Right cardiac atrium (tissue), 5 donors: ENCODE measurements around the gene NANOS3. TPM values are rescaled to one million over a fixed set of nuclear protein-coding genes. Genes with fewer than 3 reads are reported as not detected.

Experiments used
- ATAC-seq, 2 donors: fragments of 200-7000 bp; cut with Tn5 transposase; one replicate each; pipeline versions ENCODE4 v1.8.0 to v1.9.1; 2020; ENCODE audit warnings: moderate library complexity in 2 of 2, mild to moderate bottlenecking in 1 of 2
- DNase-seq, 3 donors: peaks; one replicate each; pipeline ENCODE4 v3.0.0-alpha.2; 2020
- H3K27ac ChIP-seq: one replicate; pipeline ENCODE4 v1.5.1; 2013; ENCODE audit warnings: mild to moderate bottlenecking, low read length, control low read depth, moderate library complexity
- H3K27me3 ChIP-seq: one replicate; pipeline ENCODE4 v1.6.1; 2013; ENCODE audit not compliant: control insufficient read depth, insufficient read depth
- H3K4me1 ChIP-seq: one replicate; pipeline ENCODE4 v1.6.1; 2013; ENCODE audit warnings: low read length; ENCODE audit not compliant: control insufficient read depth, insufficient read depth
- H3K4me3 ChIP-seq: one replicate; pipeline ENCODE4 v1.5.1; 2013; ENCODE audit warnings: low read length, control low read depth
- H3K9me3 ChIP-seq: one replicate; pipeline ENCODE4 v1.6.1; 2013; ENCODE audit warnings: low read length; ENCODE audit not compliant: control insufficient read depth
- WGBS: extraction: QIAGEN DNeasy Blood & Tissue Kit; methylation state at CpG from one replicate; pipeline ENCODE4 v1.1.7; 2013; 5-methylcytosine and 5-hydroxymethylcytosine counted together
- intact Hi-C, 4 donors: fragments of 100-400 bp; cut with DNase I; formaldehyde crosslinking; loops; one replicate each; pipeline versions ENCODE4 v1.11.0 to v1.14.0; 2022 to 2023
- microRNA-seq, 2 donors: library from miRNA; unstranded; fragments of <30 nt; microRNA quantifications; one replicate each; pipeline ENCODE4 v1.2.0, GENCODE V29; 2020 to 2021
- polyA plus RNA-seq: library from polyadenylated mRNA; stranded (reverse); fragments of 200-250 nt; gene quantifications from one replicate; pipeline ENCODE4 v1.2.3, GENCODE V29; 2013
- total RNA-seq, 4 donors: library from RNA; stranded (reverse); fragmentation: NEBNext Ultra II Directional; extraction: Animal tissue kit (Norgen Biotek cat#: 25700); gene quantifications; one replicate each; pipeline ENCODE4 v1.2.1, GENCODE V29; 2021
- donor health status: healthy with polysubstance abuse.
- donor health status: DM: no; HTN: yes; CAD: no.
- donor health status: DM: no; HTN: no; CAD: no.
- donor health status: DM: no; HTN: yes; CAD: no; lungs with severe emphysema.
- donor health status: DM: yes; HTN: yes; CAD: no.

NANOS3 gene
- total and polyA plus RNA-seq, 5 donors, result 0.86 to 2.1 (median 1.6) TPM; not detected in 1

DNA sequence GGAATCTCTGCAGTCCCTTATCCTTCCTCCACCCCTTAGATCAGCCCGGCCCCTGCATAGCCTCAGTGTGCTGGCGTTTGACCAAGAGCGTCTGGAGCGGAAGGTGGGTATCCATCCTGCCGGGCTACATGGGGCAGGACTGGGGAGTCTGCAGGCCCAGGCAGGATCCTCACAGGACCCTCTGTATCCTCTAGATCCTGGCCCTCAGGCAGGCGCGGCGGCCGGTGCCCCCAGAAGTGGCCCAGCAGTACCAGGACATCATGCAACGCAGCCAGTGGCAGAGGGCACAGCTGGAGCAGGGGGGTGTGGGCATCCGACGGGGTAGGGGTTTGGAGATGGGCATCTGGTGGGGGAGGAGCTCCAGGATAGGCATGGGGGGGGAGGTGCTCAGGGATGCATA is 52.4 kb downstream of the NANOS3 start:
- no peak overlapping the region for H3K27ac ChIP-seq
- 76% methylated on average over 12 of the region's 12 CpGs for WGBS
- no peaks in the 10 kb centered on the region for H3K27me3 ChIP-seq
- no peaks in the 10 kb centered on the region for H3K9me3 ChIP-seq
- no peaks in the 10 kb centered on the region for H3K4me1 ChIP-seq
- intact Hi-C loops, result no loop called here
- no peak for ATAC-seq
- H3K4me3 ChIP-seq, result no peak overlapping the region
- DNase-seq, result no peak

DNA sequence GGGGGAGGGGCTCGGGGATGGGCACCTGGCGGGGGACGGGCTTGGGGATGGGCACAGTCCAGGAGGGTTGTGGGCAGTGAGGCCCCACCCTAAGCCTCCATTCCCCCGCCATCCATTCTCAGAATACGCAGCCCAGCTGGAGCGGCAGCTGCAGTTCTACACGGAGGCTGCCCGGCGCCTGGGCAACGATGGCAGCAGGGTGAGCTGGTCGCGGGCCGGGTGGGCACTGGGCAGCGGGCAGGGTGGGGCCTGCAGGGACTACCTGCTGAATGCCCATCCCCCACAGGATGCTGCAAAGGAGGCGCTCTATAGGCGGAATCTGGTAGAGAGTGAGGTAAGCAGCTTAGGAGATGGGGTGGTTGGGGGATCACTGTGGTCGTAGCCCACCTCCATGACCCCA is 53.0 kb downstream of the NANOS3 start:
- WGBS, result 91% methylated on average over 17 of the region's 17 CpGs
- intact Hi-C loops, result no loop called here
- no peaks in the 10 kb centered on the region for H3K27me3 ChIP-seq
- no peak overlapping the region for H3K27ac ChIP-seq
- H3K9me3 ChIP-seq, result no peaks in the 10 kb centered on the region
- DNase-seq, result no peak
- no peak for ATAC-seq
- no peak overlapping the region for H3K4me3 ChIP-seq
- no peaks in the 10 kb centered on the region for H3K4me1 ChIP-seq

Small RNA genes lying within 50 kb of the gene (microRNA-seq; reads per million reads assigned to microRNA genes)
- gene MIR181C, result 552 to 1,132 reads per million in 2 donors
- 518 to 1,007 reads per million in 2 donors for gene MIR181D

Other genes starting within 250 kb of the NANOS3 start
- 10 to 100 TPM; 14.9 to 21.2 (median 16.8) TPM for gene MRI1, start 112.6 kb upstream of the NANOS3 start, total RNA-seq
- gene MRI1, start 112.6 kb upstream of the NANOS3 start, polyA plus RNA-seq, result 11.2 TPM
- gene C19orf53, start 102.7 kb upstream of the NANOS3 start, total RNA-seq, result 100 to 1,000 TPM in 3 of 4 donors, 10 to 100 TPM in 1; 91.3 to 121 (median 104) TPM
- gene C19orf53, start 102.7 kb upstream of the NANOS3 start, polyA plus RNA-seq, result 233 TPM
- gene ZSWIM4, start 81.7 kb upstream of the NANOS3 start, total RNA-seq, result 1 to 10 TPM; 3.4 to 6.4 (median 3.5) TPM
- gene ZSWIM4, start 81.7 kb upstream of the NANOS3 start, polyA plus RNA-seq, result 2.3 TPM
- gene BRME1, start 29.0 kb downstream of the NANOS3 start, total RNA-seq, result 1 to 10 TPM in 1 of 4 donors, under 1 TPM in 3; 0.40 to 1.2 (median 0.80) TPM
- 0.48 TPM for gene BRME1, start 29.0 kb downstream of the NANOS3 start, polyA plus RNA-seq
- 10 to 100 TPM; 21.6 to 26.2 (median 22.3) TPM for gene CC2D1A, start 29.1 kb downstream of the NANOS3 start, total RNA-seq
- 22.9 TPM for gene CC2D1A, start 29.1 kb downstream of the NANOS3 start, polyA plus RNA-seq
- 1 to 10 TPM; 1.4 to 3.2 (median 2.2) TPM for gene PODNL1, start 61.3 kb downstream of the NANOS3 start, total RNA-seq
- 1.9 TPM for gene PODNL1, start 61.3 kb downstream of the NANOS3 start, polyA plus RNA-seq
- 10 to 100 TPM; 20.3 to 24.1 (median 21.1) TPM for gene DCAF15, start 75.4 kb downstream of the NANOS3 start, total RNA-seq
- 21.5 TPM for gene DCAF15, start 75.4 kb downstream of the NANOS3 start, polyA plus RNA-seq
- gene RFX1, start 129.2 kb downstream of the NANOS3 start, total RNA-seq, result 10 to 100 TPM; 10.9 to 15.6 (median 13.5) TPM
- 7.0 TPM for gene RFX1, start 129.2 kb downstream of the NANOS3 start, polyA plus RNA-seq
- gene RLN3, start 151.0 kb downstream of the NANOS3 start, total RNA-seq, result not detected
- gene RLN3, start 151.0 kb downstream of the NANOS3 start, polyA plus RNA-seq, result not detected
- gene IL27RA, start 154.6 kb downstream of the NANOS3 start, total RNA-seq, result 1 to 10 TPM; 3.3 to 4.7 (median 3.7) TPM
- gene IL27RA, start 154.6 kb downstream of the NANOS3 start, polyA plus RNA-seq, result 3.4 TPM
- gene PALM3, start 184.9 kb downstream of the NANOS3 start, total RNA-seq, result under 1 TPM; 0.38 to 0.58 (median 0.48) TPM
- 0.45 TPM for gene PALM3, start 184.9 kb downstream of the NANOS3 start, polyA plus RNA-seq
- 10 to 100 TPM in 1 of 4 donors, 1 to 10 TPM in 3; 6.4 to 10.3 (median 9.2) TPM for gene MISP3, start 195.7 kb downstream of the NANOS3 start, total RNA-seq
- gene MISP3, start 195.7 kb downstream of the NANOS3 start, polyA plus RNA-seq, result 11.1 TPM
- not detected for gene C19orf67, start 208.6 kb downstream of the NANOS3 start, total RNA-seq
- gene C19orf67, start 208.6 kb downstream of the NANOS3 start, polyA plus RNA-seq, result not detected
- gene SAMD1, start 213.6 kb downstream of the NANOS3 start, total RNA-seq, result 10 to 100 TPM; 34.0 to 53.8 (median 42.5) TPM
- 32.2 TPM for gene SAMD1, start 213.6 kb downstream of the NANOS3 start, polyA plus RNA-seq
- gene PRKACA, start 240.6 kb downstream of the NANOS3 start, total RNA-seq, result 100 to 1,000 TPM; 351 to 412 (median 373) TPM
- 256 TPM for gene PRKACA, start 240.6 kb downstream of the NANOS3 start, polyA plus RNA-seq